Right atrium auricular region (tissue), 2 donors: ENCODE results near the gene ZNF385C. TPM values are rescaled to one million over a fixed set of nuclear protein-coding genes. Genes with fewer than 3 reads are reported as not detected.
A peak's percentile ranks its signal among the peaks of the same experiment; 100 is the strongest.

Source experiments
- DNase-seq: peaks from one replicate; pipeline ENCODE4 v3.0.0-alpha.2; 2019; ENCODE audit warnings: low spot score
- H3K27ac ChIP-seq, 2 donors: fragments of 200-600 bp; sonication (generic); 1 replicate in 1 of 2; 2 replicates in 1 of 2; pipeline ENCODE4 v1.5.1; 2016 to 2019
- H3K27me3 ChIP-seq, 2 donors: fragments of 200-600 bp; sonication (generic); one replicate each; pipeline versions ENCODE4 v1.5.1 to v1.6.0; 2017 to 2019
- H3K36me3 ChIP-seq: fragments of 200-600 bp; sonication (generic); one replicate; pipeline ENCODE4 v1.5.1; 2016
- H3K4me1 ChIP-seq, 2 donors: fragments of 200-600 bp; sonication (generic); one replicate each; pipeline versions ENCODE4 v1.5.1 to v1.6.0; 2017 to 2019
- H3K4me3 ChIP-seq, 2 donors: fragments of 200-600 bp; sonication (generic); 1 replicate in 1 of 2; 2 replicates in 1 of 2; pipeline ENCODE4 v1.5.1; 2017 to 2019; ENCODE audit warnings: mild to moderate bottlenecking in 1 of 2, moderate library complexity in 1 of 2
- H3K9me3 ChIP-seq, 2 donors: fragments of 200-600 bp; sonication (generic); one replicate each; pipeline ENCODE4 v1.5.1; 2019
- CTCF ChIP-seq, 2 donors: fragments of 200-600 bp; sonication (generic); IDR thresholded peaks; one replicate each; pipeline ENCODE4 v1.5.1; 2019; ENCODE audit warnings: antibody characterized with exemption in 2 of 2
- total RNA-seq, 2 donors: library from RNA; depleted of rRNA; stranded (reverse); fragments of >200 nt; gene quantifications; one replicate each; pipeline ENCODE4 v1.1.0, GENCODE V29; 2016

The ZNF385C gene
- total RNA-seq, 2 donors from 2014 or later = not detected

- H3K9me3 ChIP-seq = no peaks in the 10 kb centered on the region
- no peak for TF ChIP-seq CTCF (IDR thresholded peaks at IDR 0.05)
- no peak overlapping the region for H3K4me3 ChIP-seq
- no peak for DNase-seq
- peaks cover 90% of the 10 kb centered on the region for H3K36me3 ChIP-seq
- H3K27me3 ChIP-seq = no peaks in the 10 kb centered on the region
- no peaks in the 10 kb centered on the region for H3K4me1 ChIP-seq
- no peak overlapping the region for H3K27ac ChIP-seq
Measured at GRCh38 chr17:41985919-41986318, 112.4 kb downstream of the ZNF385C start.

GRCh38 chr17:41984454-41984853 lies 113.8 kb downstream of the ZNF385C start:
- no peak overlapping the region for H3K27ac ChIP-seq
- no peak for DNase-seq
- H3K4me3 ChIP-seq = no peak overlapping the region
- no peak for TF ChIP-seq CTCF (IDR thresholded peaks at IDR 0.05)
- no peaks in the 10 kb centered on the region for H3K9me3 ChIP-seq
- peaks cover 89% of the 10 kb centered on the region for H3K36me3 ChIP-seq
- no peaks in the 10 kb centered on the region for H3K27me3 ChIP-seq
- no peaks in the 10 kb centered on the region for H3K4me1 ChIP-seq

- no peaks in the 10 kb centered on the region for H3K9me3 ChIP-seq
- H3K4me3 ChIP-seq = no peak overlapping the region
- H3K4me1 ChIP-seq = no peaks in the 10 kb centered on the region
- H3K27me3 ChIP-seq = no peaks in the 10 kb centered on the region
- no peak for DNase-seq
- H3K27ac ChIP-seq = no peak overlapping the region
- peaks cover 89% of the 10 kb centered on the region for H3K36me3 ChIP-seq
- no peak for TF ChIP-seq CTCF (IDR thresholded peaks at IDR 0.05)
Measured at GRCh38 chr17:41982026-41982760, 116.1 kb downstream of the ZNF385C start.

- no peak for TF ChIP-seq CTCF (IDR thresholded peaks at IDR 0.05)
- H3K4me3 ChIP-seq = no peak overlapping the region
- no peak overlapping the region for H3K27ac ChIP-seq
- peaks cover 0 to 8% of the 10 kb centered on the region in 2 donors for H3K4me1 ChIP-seq
- no peaks in the 10 kb centered on the region for H3K9me3 ChIP-seq
- no peak for DNase-seq
- no peaks in the 10 kb centered on the region for H3K27me3 ChIP-seq
- H3K36me3 ChIP-seq = peaks cover 99% of the 10 kb centered on the region
Measured at GRCh38 chr17:41977991-41978390, 120.3 kb downstream of the ZNF385C start.

- Histone ChIP-seq H3K4me3 (no peak overlapping the region), H3K9me3 (no peaks in the 10 kb centered on the region), H3K27ac (peak overlapping the region in 1 of 2 donors; percentile 39), H3K27me3 (no peaks in the 10 kb centered on the region), H3K36me3 (peaks cover 98% of the 10 kb centered on the region), H3K4me1 (peaks cover 0 to 17% of the 10 kb centered on the region in 2 donors)
- no peak for TF ChIP-seq CTCF (IDR thresholded peaks at IDR 0.05)
- no peak for DNase-seq
Measured at GRCh38 chr17:41976142-41976768, 122.0 kb downstream of the ZNF385C start.

Other genes with a start within 250 kb of the ZNF385C start
- gene KLHL11, start 233.1 kb downstream of the ZNF385C start, total RNA-seq = 1 to 10 TPM; 6.9 to 8.7 TPM
- 10 to 100 TPM; 31.7 to 42.2 TPM for gene ACLY, start 179.5 kb downstream of the ZNF385C start, total RNA-seq
- gene ODAD4, start 167.9 kb downstream of the ZNF385C start, total RNA-seq = under 1 TPM; 0.43 to 0.56 TPM
- gene CNP, start 131.7 kb downstream of the ZNF385C start, total RNA-seq = 10 to 100 TPM; 23.1 to 29.5 TPM
- 10 to 100 TPM; 42.7 to 47.1 TPM for gene DNAJC7, start 81.0 kb downstream of the ZNF385C start, total RNA-seq
- gene NKIRAS2, start 78.4 kb downstream of the ZNF385C start, total RNA-seq = 10 to 100 TPM; 64.8 to 69.8 TPM
- under 1 TPM; 0.74 to 0.94 TPM for gene C17orf113, start 47.9 kb downstream of the ZNF385C start, total RNA-seq
- gene DHX58, start 14.2 kb upstream of the ZNF385C start, total RNA-seq = 1 to 10 TPM; 3.5 to 4.3 TPM
- 10 to 100 TPM; 11.3 to 11.4 TPM for gene KAT2A, start 22.9 kb upstream of the ZNF385C start, total RNA-seq
- gene HSPB9, start 24.3 kb upstream of the ZNF385C start, total RNA-seq = not detected
- gene RAB5C, start 56.5 kb upstream of the ZNF385C start, total RNA-seq = 10 to 100 TPM; 39.9 to 92.6 TPM
- under 1 TPM; 0.15 to 0.35 TPM for gene KCNH4, start 82.7 kb upstream of the ZNF385C start, total RNA-seq
- gene HCRT, start 87.0 kb upstream of the ZNF385C start, total RNA-seq = not detected
- 10 to 100 TPM; 13.1 to 19.3 TPM for gene GHDC, start 96.0 kb upstream of the ZNF385C start, total RNA-seq
- gene STAT5B, start 177.9 kb upstream of the ZNF385C start, total RNA-seq = 10 to 100 TPM; 31.4 to 49.1 TPM
- 10 to 100 TPM; 16.9 to 51.2 TPM for gene STAT5A, start 190.0 kb upstream of the ZNF385C start, total RNA-seq